IMR-90 (cell line): ENCODE results near the gene ACSS3. TPM values are rescaled to one million over a fixed set of nuclear protein-coding genes. Genes with fewer than 3 reads are reported as not detected.
"Not testable (repeated sequence)": the region's sequence is repeated elsewhere in the genome, so short reads cannot be mapped to it uniquely, and the experiment has no call there.

Source experiments
- ATAC-seq: fragments of 200-7000 bp; cut with Tn5 transposase; 2 replicates; pipeline ENCODE4 v1.9.1; 2020; ENCODE audit warnings: low read depth, mild to moderate bottlenecking, moderate library complexity
- BruUV-seq: library from RNA; stranded (reverse); fragments of 400-500 nt; replicated peaks from 2 replicates; lab custom pipeline; 2021; lab: Mats Ljungman, UMichigan
- CTCF ChIA-PET: fragments of 300-600 bp; formaldehyde crosslinking; extraction: SDS; loops from one replicate; lab custom pipeline; 2021; ENCODE audit warnings: antibody characterized with exemption; lab: Yijun Ruan, JAX
- POLR2A ChIA-PET: fragments of 300-600 bp; sonication (Branson Sonifier 250); formaldehyde crosslinking; loops from one replicate; lab custom pipeline; 2022; ENCODE audit warnings: antibody characterized with exemption; ENCODE audit not compliant: unreplicated experiment; lab: Charles Lee
- DNase-seq: peaks from one replicate; pipeline ENCODE4 v3.0.0; 2013
- H2AFZ ChIP-seq: replicated peaks from 2 replicates; pipeline ENCODE3; 2013; ENCODE audit warnings: low read length, mild to moderate bottlenecking; ENCODE audit not compliant: poor library complexity
- H2AK5ac ChIP-seq: 2 replicates; pipeline ENCODE4 v1.6.1; 2013; ENCODE audit warnings: low read depth, low read length, inconsistent platforms
- H2AK9ac ChIP-seq: replicated peaks from 2 replicates; pipeline ENCODE3; 2013; ENCODE audit warnings: mild to moderate bottlenecking, low read depth, low read length, moderate library complexity; ENCODE audit not compliant: poor library complexity
- H2BK120ac ChIP-seq: 2 replicates; pipeline ENCODE4 v1.6.1; 2013; ENCODE audit warnings: low read depth, low read length, inconsistent platforms
- H2BK15ac ChIP-seq: 3 replicates; pipeline ENCODE4 v1.6.1; 2013; ENCODE audit warnings: low read depth, low read length, inconsistent platforms
- H2BK20ac ChIP-seq: 2 replicates; pipeline ENCODE4 v1.6.1; 2013; ENCODE audit warnings: low read depth, mild to moderate bottlenecking, inconsistent platforms, low read length, moderate library complexity
- H2BK5ac ChIP-seq: 2 replicates; pipeline ENCODE4 v1.6.1; 2013; ENCODE audit warnings: mild to moderate bottlenecking, low read depth, low read length, inconsistent platforms; ENCODE audit not compliant: poor library complexity, severe bottlenecking
- H3K14ac ChIP-seq: replicated peaks from 2 replicates; pipeline ENCODE4 v1.6.1; 2013; ENCODE audit warnings: low read depth, low read length, inconsistent platforms
- H3K18ac ChIP-seq: 2 replicates; pipeline ENCODE4 v1.6.1; 2013; ENCODE audit warnings: low read depth, low read length, control low read depth
- H3K23ac ChIP-seq: 2 replicates; pipeline ENCODE4 v1.6.1; 2013; ENCODE audit warnings: low read depth, low read length, inconsistent platforms
- H3K27ac ChIP-seq: 2 replicates; pipeline ENCODE4 v1.5.1; 2013; ENCODE audit warnings: mild to moderate bottlenecking, control low read depth, low read length; ENCODE audit not compliant: insufficient read depth
- H3K27me3 ChIP-seq: 2 replicates; pipeline ENCODE4 v1.6.1; 2013; ENCODE audit warnings: low read length; ENCODE audit not compliant: control insufficient read depth, insufficient read depth
- H3K36me3 ChIP-seq: 2 replicates; pipeline ENCODE4 v1.6.1; 2013; ENCODE audit warnings: low read length, mixed read lengths; ENCODE audit not compliant: control insufficient read depth, insufficient read depth
- H3K4ac ChIP-seq: 2 replicates; pipeline ENCODE4 v1.6.1; 2013; ENCODE audit warnings: low read depth, low read length, inconsistent platforms
- H3K4me1 ChIP-seq: 2 replicates; pipeline ENCODE4 v1.6.1; 2013; ENCODE audit warnings: low read length, mixed read lengths; ENCODE audit not compliant: control insufficient read depth, insufficient read depth
- H3K4me2 ChIP-seq: 2 replicates; pipeline ENCODE4 v1.6.1; 2013; ENCODE audit warnings: low read depth, mild to moderate bottlenecking, control low read depth, low read length, moderate library complexity
- H3K4me3 ChIP-seq: 2 replicates; pipeline ENCODE4 v1.5.1; 2013; ENCODE audit warnings: low read depth, mild to moderate bottlenecking, control low read depth, low read length, moderate library complexity; ENCODE audit not compliant: insufficient read depth
- H3K56ac ChIP-seq: 2 replicates; pipeline ENCODE4 v1.6.1; 2013; ENCODE audit warnings: low read length, inconsistent platforms; ENCODE audit not compliant: insufficient read depth; ENCODE audit errors: extremely low read depth
- H3K79me1 ChIP-seq, 2 experiments: 2 replicates each; pipeline ENCODE4 v1.6.1; 2013; ENCODE audit warnings: low read length in 2 of 2, inconsistent platforms in 1 of 2, low read depth in 1 of 2
- H3K9ac ChIP-seq: 2 replicates; pipeline ENCODE4 v1.6.1; 2013; ENCODE audit warnings: low read depth, low read length, control low read depth
- H3K9me1 ChIP-seq: 2 replicates; pipeline ENCODE4 v1.6.1; 2013; ENCODE audit warnings: low read length, inconsistent platforms; ENCODE audit not compliant: insufficient read depth
- H3K9me3 ChIP-seq: 2 replicates; pipeline ENCODE4 v1.6.1; 2013; ENCODE audit warnings: low read length; ENCODE audit not compliant: control insufficient read depth, insufficient read depth
- H4K20me1 ChIP-seq: 2 replicates; pipeline ENCODE4 v1.6.1; 2013; ENCODE audit warnings: low read length, inconsistent platforms; ENCODE audit not compliant: insufficient read depth
- H4K5ac ChIP-seq: 2 replicates; pipeline ENCODE4 v1.6.1; 2013; ENCODE audit warnings: mild to moderate bottlenecking, low read depth, low read length, control low read depth
- H4K8ac ChIP-seq, 2 experiments: 2 replicates each; pipeline ENCODE4 v1.6.1; 2013; ENCODE audit warnings: low read depth in 2 of 2, low read length in 2 of 2, control low read depth in 1 of 2, inconsistent platforms in 1 of 2
- H4K91ac ChIP-seq: 2 replicates; pipeline ENCODE4 v1.6.1; 2013; ENCODE audit warnings: low read depth, low read length, inconsistent platforms; ENCODE audit not compliant: insufficient read depth
- BHLHE40 ChIP-seq: fragments of 150-350 bp; IDR thresholded peaks from 2 replicates; pipeline ENCODE4 v1.6.1; 2016; ENCODE audit warnings: mild to moderate bottlenecking, low read depth, low read length
- CEBPB ChIP-seq: IDR thresholded peaks from 2 replicates; pipeline ENCODE4 v1.6.1; 2012; ENCODE audit warnings: low read depth, low read length, improper control_type of control experiment
- CHD1 ChIP-seq: IDR thresholded peaks from 2 replicates; pipeline ENCODE4 v1.6.1; 2012; ENCODE audit warnings: low read depth, low read length, improper control_type of control experiment
- ELK1 ChIP-seq: fragments of 150-350 bp; IDR thresholded peaks from 2 replicates; pipeline ENCODE4 v1.6.1; 2016; ENCODE audit warnings: low read depth, mild to moderate bottlenecking, low read length, moderate library complexity, borderline replicate concordance
- FOS ChIP-seq: fragments of 150-350 bp; IDR thresholded peaks from 2 replicates; pipeline ENCODE4 v1.6.1; 2016; ENCODE audit warnings: low read depth, low read length
- NFE2L2 ChIP-seq: fragments of 150-350 bp; IDR thresholded peaks from 2 replicates; pipeline ENCODE4 v1.6.1; 2016; ENCODE audit warnings: low read depth, mild to moderate bottlenecking, low read length
- RAD21 ChIP-seq: IDR thresholded peaks from 2 replicates; pipeline ENCODE4 v1.6.1; 2012; ENCODE audit warnings: low read length, improper control_type of control experiment
- RCOR1 ChIP-seq: IDR thresholded peaks from 2 replicates; pipeline ENCODE4 v1.6.1; 2012; ENCODE audit warnings: mild to moderate bottlenecking, low read length, improper control_type of control experiment; ENCODE audit not compliant: insufficient replicate concordance
- USF2 ChIP-seq: fragments of 150-350 bp; IDR thresholded peaks from 2 replicates; pipeline ENCODE4 v1.6.1; 2017; ENCODE audit warnings: mild to moderate bottlenecking, antibody characterized with exemption, low read length, low read depth
- WGBS, 2 experiments: methylation state at CpG; one replicate each; pipeline versions ENCODE4 v1.1.5 to v1.1.7; 2013; ENCODE audit warnings: missing lambda C conversion rate in 2 of 2; ENCODE audit not compliant: insufficient read length in 1 of 2; ENCODE audit errors: extremely low coverage in 2 of 2; 5-methylcytosine and 5-hydroxymethylcytosine counted together
- dilution Hi-C: fragments of 300-500 bp; cut with HindIII; formaldehyde crosslinking; loops from one replicate; pipeline ENCODE4 v1.14.3; 2018; ENCODE audit warnings: low sequenced_read_pairs; ENCODE audit not compliant: unreplicated experiment
- in situ Hi-C: fragments of 300-500 bp; cut with MboI; formaldehyde crosslinking; loops from 3 replicates; pipeline ENCODE4 v1.14.3; 2019; ENCODE audit warnings: low sequenced_read_pairs, inconsistent platforms, mixed read lengths
- intact Hi-C: fragments of 100-400 bp; cut with micrococcal nuclease; formaldehyde crosslinking; loops from 2 replicates; pipeline ENCODE4 v1.10.0; 2022
- polyA plus RNA-seq, 3 experiments: library from polyadenylated mRNA; depleted of rRNA; stranded (reverse); fragments of >200 nt; gene quantifications; 2 replicates each; pipeline ENCODE4 v1.2.3, GENCODE V29; 2012; ENCODE audit warnings: low replicate concordance in 1 of 3
- total RNA-seq: library from RNA; depleted of rRNA; stranded (reverse); fragments of >200 nt; gene quantifications from 2 replicates; pipeline ENCODE4 v1.2.3, GENCODE V29; 2012

Gene ACSS3
- total and polyA plus RNA-seq, 2 of the 4 experiments (the other 2 are of a cell fraction) = 0.84 to 2.0 TPM

GRCh38 chr12:81196595-81196994 lies 118.7 kb downstream of the ACSS3 start:
- H4K20me1 ChIP-seq = no peaks in the 10 kb centered on the region
- H2BK120ac ChIP-seq = no peak overlapping the region
- H3K4ac ChIP-seq = no peak overlapping the region
- no peak overlapping the region for H3K9ac ChIP-seq
- H3K4me2 ChIP-seq = no peak overlapping the region
- H2BK15ac ChIP-seq = no peak overlapping the region
- no peak overlapping the region for H3K14ac ChIP-seq
- no CpG with 5 or more reads among the region's 3 CpGs for WGBS, 2 experiments
- H2BK20ac ChIP-seq = no peak overlapping the region
- no peak overlapping the region for H3K23ac ChIP-seq
- H3K9me3 ChIP-seq = no peaks in the 10 kb centered on the region
- TF ChIP-seq USF2 (no peak), ELK1 (no peak), BHLHE40 (no peak), RAD21 (no peak), FOS (no peak), CHD1 (no peak), RCOR1 (no peak), CEBPB (no peak), NFE2L2 (no peak)
- no peak overlapping the region for H3K56ac ChIP-seq
- H3K27me3 ChIP-seq = no peaks in the 10 kb centered on the region
- no TSS peak for BruUV-seq
- H2BK5ac ChIP-seq = no peak overlapping the region
- in situ Hi-C loops (no loop called here), dilution Hi-C loops (no loop called here), intact Hi-C loops (no loop called here)
- no peak overlapping the region for H3K18ac ChIP-seq
- no peak overlapping the region for H4K91ac ChIP-seq
- H3K36me3 ChIP-seq = no peaks in the 10 kb centered on the region
- H4K5ac ChIP-seq = no peak overlapping the region
- ChIA-PET POLR2A (no interaction called here), CTCF (no interaction called here)
- H2AK5ac ChIP-seq = no peak overlapping the region
- DNase-seq = no peak
- no peak overlapping the region for H2AK9ac ChIP-seq
- H3K79me1 ChIP-seq = no peaks in the 10 kb centered on the region
- ATAC-seq = no peak
- H3K9me1 ChIP-seq = no peaks in the 10 kb centered on the region
- no peaks in the 10 kb centered on the region for H3K4me1 ChIP-seq
- H2AFZ ChIP-seq = no peak overlapping the region
- H3K27ac ChIP-seq = no peak overlapping the region
- H3K4me3 ChIP-seq = no peak overlapping the region
- no peak overlapping the region for H4K8ac ChIP-seq

- H3K18ac ChIP-seq, DNase-seq, POLR2A ChIA-PET, H3K4me2 ChIP-seq, ATAC-seq, H4K8ac ChIP-seq, H3K4me1 ChIP-seq, H4K20me1 ChIP-seq, dilution Hi-C loops, BruUV-seq, H2BK5ac ChIP-seq, H3K36me3 ChIP-seq, H3K23ac ChIP-seq, intact Hi-C loops, H4K5ac ChIP-seq, H3K4ac ChIP-seq, H3K9me3 ChIP-seq, H3K79me1 ChIP-seq, H2AK9ac ChIP-seq, H3K9me1 ChIP-seq, H4K91ac ChIP-seq, H2AFZ ChIP-seq, H3K27ac ChIP-seq, H3K56ac ChIP-seq, H3K4me3 ChIP-seq, H2BK20ac ChIP-seq, H2AK5ac ChIP-seq, H3K9ac ChIP-seq, H3K27me3 ChIP-seq, H3K14ac ChIP-seq, CTCF ChIA-PET, in situ Hi-C loops, H2BK120ac ChIP-seq, H2BK15ac ChIP-seq: not testable (repeated sequence)
- 100% methylated on average over 2 of the region's 6 CpGs; no CpG with 5 or more reads in 1 of the 2 experiments for WGBS, 2 experiments
Observed at GRCh38 chr12:81200561-81200960, 122.7 kb downstream of the ACSS3 start.
